Stimulated activated CD8-positive, alpha-beta memory T cell treated with anti-CD3 and anti-CD28 coated beads, Interleukin-4, amount 100 ng/mL, for 48 hours (primary cell): Measurements from ENCODE around the gene LNX1.
"Not testable (repeated sequence)": the region's sequence is repeated elsewhere in the genome, so short reads cannot be mapped to it uniquely, and the experiment has no call there.

Experiments used
- DNase-seq: peaks from one replicate; pipeline ENCODE4 v3.0.0-alpha.2; 2020

LNX1 gene

GRCh38 chr4:53453385-53453784 lies 137.9 kb downstream of the LNX1 start:
- no peak for DNase-seq

GRCh38 chr4:53450773-53451172 lies 140.5 kb downstream of the LNX1 start:
- DNase-seq = no peak

- no peak for DNase-seq
Measured at GRCh38 chr4:53444954-53445353, 146.3 kb downstream of the LNX1 start.

DNA sequence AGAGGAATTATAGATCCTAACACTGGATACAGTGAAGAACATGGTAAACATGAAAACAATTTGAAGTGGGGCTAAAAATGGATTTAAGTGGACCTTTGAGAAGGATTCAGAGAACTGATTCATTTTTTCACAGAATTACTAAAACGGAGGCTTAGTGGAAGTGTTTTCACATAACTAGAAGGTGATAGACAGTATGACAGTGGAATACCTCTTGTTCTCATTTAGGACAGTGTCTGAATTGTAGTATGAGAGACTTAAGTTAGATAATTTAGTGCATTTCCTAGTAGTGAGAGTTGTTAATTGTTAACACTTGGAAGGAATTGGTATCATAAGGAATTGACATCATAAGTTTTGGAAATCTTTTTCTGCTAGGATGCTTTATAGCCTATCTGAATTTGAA lies 149.7 kb downstream of the LNX1 start:
- no peak for DNase-seq

DNA sequence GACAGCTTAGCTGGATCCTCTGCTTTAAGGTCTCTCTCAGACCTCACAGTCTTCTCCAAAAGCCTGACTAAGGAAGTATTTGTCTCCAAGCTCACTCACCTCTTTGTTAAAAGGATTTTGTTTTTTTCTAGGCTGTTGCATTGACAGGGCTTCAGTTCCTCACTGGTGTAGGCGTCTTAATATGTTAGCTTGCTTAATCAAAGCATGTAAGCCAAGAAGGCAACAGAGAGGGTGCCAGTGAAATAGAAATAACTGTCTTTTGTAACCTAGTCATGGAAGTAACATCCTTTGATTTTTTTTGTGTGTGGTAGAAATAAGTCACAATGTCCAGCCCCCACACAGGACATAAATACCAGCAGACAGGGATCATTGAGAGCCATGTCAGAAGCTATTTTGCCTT lies 155.0 kb downstream of the LNX1 start:
- DNase-seq = no peak

- no peak for DNase-seq
Measured at GRCh38 chr4:53432528-53433424, 158.5 kb downstream of the LNX1 start.

- no peak for DNase-seq
Measured at GRCh38 chr4:53431052-53431451, 160.2 kb downstream of the LNX1 start.

GRCh38 chr4:53427366-53427765 lies 163.9 kb downstream of the LNX1 start:
- DNase-seq = no peak

GRCh38 chr4:53424280-53424679 lies 167.0 kb downstream of the LNX1 start:
- DNase-seq = no peak

GRCh38 chr4:53422367-53422766 lies 168.9 kb downstream of the LNX1 start:
- DNase-seq = no peak

DNA sequence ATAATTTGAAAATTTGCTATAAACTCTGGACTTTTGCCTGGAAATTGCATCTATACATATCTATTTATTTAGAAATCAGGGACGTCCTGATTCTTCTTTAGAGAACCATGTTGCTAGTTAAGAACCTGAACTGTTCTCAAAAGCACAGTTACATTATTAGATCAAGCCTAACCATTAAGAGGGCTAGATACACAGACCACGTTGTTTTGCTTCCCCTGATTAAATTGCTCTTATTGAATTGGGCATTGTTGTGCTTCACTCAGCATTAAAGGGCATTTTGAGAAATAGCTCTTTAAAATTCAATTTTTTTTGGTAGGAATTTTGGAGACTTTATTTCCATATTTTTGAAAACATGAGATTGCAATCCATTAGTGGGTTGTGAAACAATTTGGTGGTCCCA lies 169.5 kb downstream of the LNX1 start:
- DNase-seq = no peak

- DNase-seq = no peak
Measured at GRCh38 chr4:53419208-53419607, 172.1 kb downstream of the LNX1 start.

DNA sequence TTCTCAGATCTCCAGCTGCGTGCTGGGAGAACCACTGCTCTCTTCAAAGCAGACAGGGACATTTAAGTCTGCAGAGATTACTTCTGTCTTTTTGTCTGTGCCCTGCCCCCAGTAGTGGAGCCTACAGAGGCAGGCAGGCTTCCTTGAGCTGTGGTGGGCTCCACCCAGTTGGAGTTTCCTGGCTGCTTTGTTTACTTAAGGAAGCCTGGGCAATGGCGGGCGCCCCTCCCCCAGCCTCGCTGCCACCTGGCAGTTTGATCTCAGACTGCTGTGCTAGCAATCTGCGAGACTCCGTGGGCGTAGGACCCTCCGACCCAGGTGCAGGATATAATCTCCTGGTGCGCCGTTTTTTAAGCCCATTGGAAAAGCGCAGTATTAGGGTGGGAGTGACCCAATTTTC lies 181.8 kb downstream of the LNX1 start:
- not testable (repeated sequence) for DNase-seq
